ENCODE data around the gene IL23R.

Gene IL23R

DNA sequence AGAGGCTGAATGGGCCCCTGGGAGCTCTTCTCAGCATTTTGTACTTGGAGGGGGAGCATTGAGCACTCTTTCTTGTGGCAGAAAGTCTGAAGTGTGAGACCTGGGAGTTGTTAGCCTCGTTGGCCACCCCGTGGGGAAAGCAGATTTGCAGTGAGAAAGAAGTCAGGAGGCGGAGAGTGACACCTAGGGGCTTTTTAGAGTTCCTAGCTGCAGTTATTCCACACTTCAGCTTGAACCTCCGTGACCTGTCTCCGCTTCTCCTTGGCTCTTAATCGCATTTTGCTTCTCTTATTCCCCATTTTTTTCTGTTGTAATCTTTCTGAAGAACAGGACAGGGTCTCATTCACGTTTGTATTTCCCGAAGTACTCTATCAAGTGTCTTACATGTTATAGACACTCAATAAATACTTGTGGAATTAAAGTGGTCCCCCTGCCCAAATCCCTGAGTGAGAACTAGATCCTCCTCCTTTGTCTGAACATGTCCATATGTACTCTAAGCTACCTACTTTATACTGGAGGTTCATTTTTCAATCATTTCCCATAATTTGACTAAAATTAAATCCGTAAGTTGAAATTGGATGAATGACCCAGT, 17.0 kb upstream of the IL23R start:
- DNase-seq = no peak

DNA sequence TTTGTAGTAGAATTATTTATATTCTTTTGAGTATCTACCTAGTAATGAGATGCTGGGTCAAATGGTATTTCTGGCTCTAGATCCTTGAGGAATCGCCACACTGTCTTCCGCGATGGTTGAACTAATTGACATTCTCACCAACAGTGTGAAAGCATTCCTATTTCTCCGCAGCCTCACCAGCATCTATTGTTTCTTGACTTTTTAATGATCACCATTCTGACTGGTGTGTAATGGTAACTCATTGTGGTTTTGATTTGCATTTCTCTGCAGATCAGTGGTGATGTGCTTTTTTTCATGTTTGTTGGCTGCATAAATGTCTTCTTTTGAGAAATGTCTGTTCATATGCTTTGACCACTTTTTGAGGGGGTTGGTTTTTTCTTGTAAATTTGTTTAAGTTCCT, 15.3 kb upstream of the IL23R start:
- DNase-seq = no peak

DNA sequence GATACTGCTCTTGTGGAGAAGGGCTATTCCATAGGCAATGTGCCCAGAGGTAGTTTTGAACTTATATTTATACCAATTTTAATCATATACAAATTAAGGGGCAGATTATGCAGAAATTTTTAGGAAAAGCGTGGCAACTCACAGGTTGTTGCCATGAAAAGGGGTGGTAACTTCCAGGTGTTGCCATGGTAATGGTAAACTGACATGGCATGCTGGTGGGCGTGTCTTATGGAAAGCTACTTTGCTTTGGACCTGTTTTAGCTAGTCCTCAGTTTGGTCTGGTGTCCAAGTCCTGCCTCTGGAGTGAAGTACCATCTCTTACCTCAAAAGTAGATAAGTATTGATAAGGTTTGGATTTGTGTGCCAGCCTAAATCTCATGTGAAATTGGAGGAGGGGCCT, 7.9 kb upstream of the IL23R start:
- DNase-seq = no peak

DNA sequence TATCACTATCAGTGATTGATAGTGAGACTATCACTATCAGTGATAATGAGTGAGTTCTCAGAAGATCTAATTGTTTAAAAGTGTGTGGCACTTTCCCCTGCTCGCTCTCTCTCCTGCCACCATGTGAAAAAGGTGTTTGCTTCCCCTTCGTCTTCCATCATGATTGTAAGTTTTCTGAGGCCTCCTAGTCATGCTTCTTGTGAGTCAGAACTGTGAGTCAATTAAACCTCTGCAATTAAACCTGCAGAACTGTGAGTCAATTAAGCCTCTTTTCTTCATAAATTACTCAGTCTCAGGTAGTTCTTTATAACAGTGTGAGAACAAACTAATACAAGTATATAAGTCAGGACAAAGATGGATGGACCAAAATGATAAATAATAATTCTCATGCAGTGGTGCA, 7.0 kb upstream of the IL23R start:
- no peak for DNase-seq

DNA sequence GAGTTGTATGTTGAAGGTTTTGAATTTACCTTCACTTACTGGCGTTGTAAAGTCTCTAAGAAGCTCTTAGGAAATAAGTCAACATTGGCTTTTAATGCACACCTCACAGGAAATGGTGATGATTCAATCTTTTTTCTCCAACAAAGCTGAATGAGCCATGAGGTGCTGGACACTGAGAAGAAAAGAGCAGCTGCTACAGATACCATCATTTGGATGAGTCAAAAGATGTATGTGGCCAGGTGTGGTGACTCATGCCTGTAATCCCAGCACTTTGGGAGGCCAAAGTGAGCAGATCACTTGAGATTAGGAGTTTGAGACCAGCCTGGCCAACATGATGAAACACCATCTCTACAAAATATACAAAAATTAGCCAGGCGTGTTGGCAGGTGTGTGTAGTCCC, 3.3 kb upstream of the IL23R start:
- no peak for DNase-seq

DNA sequence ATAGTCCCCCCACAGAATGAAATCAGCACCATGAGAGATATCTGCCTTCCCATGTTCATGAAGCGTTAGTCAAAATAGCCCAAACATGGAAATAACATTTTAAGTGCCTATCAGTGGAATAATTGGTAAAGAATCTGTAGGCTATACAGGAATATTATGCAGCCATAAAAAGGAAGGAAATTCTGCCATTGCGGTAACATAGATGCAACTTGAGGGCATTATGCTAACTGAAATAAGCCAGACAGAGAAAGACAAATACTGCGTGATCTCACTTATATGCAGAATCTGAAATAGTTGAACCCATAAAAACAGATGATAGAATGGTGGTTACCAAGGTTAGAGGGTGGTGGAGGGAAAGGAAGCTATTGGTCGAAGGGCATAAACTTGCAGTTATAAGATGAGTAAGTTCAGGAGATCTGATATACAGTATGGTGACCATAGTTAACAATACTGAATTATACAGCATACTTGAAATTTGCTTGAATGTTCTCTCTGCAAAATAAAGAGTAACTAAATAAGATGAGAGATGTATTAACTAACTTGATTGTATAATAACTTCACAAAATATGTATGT, 699 bp upstream of the IL23R start:
- DNase-seq = no peak

DNA sequence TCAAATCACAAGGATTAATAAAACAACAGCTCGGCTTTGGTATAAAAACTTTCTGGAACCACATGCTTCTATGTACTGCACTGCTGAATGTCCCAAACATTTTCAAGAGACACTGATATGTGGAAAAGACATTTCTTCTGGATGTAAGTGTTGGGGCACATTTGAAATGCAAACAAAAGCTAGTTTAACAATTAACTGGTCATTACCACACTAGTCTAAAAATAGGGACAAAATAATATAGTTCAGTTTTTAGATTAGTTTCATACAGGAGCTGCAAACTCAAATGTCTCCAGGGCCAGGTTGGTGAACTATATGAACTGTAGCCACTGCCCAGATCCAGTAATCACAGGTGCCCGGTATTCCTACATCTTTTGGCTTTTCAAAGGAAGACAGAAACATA, 3.2 kb downstream of the IL23R start:
- no peak for DNase-seq

DNA sequence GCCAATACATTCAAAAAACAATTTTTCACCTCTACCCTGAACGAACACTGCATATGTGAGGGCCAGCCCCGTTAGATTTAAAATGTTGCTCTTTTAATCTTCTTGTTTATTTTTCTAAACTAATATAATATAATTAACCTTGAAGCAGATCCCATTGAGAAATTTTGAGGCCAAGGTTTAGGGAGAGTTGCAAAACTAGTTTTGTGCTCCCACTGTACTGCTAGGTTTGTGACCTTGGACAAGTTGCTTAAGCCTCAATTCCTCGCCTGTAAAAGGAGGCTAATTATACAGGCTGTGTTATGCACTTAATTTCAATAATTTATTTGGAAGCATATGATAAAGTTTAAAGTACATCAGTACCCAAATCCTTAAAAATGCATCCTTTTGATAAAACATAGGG, 3.7 kb downstream of the IL23R start:
- DNase-seq = no peak

DNA sequence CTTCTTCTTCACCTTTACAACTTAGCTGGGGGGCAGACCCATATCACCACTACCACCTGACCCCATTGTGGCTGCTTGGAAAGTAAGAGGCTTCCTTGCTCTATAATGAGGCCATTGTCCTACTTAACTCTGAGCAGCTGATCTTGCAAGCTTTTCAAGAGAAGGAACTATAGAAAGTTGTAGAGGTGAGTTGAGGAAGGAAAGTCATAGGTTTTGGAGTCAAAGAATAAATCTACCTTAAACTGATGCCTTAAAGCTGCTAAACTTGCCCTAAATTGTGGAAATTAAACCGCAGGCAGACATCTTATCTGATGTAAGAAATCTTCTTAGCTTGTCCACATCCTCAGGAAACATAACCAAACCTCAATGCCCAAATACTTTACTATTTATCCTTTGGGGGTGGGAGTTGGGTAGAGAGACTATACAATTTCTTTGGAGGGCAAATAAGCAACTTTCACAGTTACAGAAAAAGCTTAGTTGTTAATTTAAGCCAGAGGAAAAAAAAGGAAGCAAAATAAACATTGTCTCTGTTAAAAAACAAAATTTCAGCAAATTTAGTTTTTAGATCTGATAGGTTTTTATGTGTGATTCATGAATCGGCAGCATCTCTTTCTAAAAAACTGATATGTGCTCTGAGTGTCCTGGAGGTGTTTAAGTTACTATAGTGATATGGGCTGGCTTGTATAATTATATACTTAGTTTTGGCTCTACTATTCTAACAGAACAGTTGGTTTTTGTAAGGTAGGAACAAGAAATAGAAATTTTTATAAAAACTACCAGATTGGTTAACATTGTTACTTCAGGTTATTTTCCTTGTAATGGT, 4.7 kb downstream of the IL23R start:
- DNase-seq = no peak

DNA sequence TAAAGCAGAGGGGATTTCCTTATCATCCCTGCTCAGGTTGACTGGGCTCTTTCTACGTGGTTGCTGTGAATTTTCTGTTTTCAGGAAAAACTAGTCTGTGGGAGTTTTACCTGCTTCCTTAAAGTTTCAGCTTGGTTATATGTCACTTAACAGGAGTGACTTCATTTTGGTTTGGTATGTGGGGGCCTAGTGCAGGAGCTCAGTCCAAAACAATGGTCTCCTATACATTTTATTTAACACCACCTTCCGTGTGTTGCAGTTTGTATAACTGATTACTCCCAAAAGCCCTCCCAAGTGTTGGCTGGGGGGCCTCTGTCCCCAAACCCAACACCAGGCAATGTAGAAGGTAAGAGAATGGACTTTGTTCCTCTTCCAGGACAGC, 5.3 kb downstream of the IL23R start:
- no peak for DNase-seq

DNA sequence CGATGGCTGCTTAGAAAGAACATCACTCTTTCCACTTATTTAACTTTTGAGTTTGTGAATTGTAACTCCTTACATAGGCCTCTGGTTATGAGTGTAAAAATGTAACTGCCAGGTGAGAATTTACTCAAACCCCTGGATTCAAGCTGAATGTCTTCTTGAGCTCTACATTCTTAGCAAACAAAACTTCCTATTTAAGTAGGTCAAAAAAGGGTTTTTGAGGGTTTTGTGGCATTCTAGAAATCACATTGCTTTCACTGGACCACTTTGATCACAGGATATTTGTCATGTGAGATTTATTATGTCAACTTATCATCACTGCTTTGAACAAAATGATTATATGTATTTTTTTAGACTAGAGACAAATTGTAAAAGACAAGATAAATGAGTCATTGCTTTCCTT, 5.7 kb downstream of the IL23R start:
- no peak for DNase-seq

DNA sequence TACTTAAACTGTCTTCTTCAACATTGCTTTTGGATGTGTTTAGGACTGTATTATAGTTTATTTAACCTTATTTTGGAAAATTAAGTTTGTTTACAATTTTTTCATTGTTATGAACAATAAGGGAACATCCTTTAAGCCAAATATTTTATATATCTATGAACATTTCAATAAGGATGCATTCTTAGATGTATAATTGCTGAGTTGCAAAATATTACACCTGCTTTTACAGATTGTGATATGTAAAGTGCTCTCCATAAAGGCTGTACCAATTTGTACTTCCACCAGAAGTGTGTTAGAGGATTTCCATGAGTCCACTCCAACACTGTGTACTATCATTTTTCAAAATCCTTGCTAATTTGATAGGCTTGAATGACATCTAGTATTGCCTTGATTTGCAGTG, 7.7 kb downstream of the IL23R start:
- no peak for DNase-seq

DNA sequence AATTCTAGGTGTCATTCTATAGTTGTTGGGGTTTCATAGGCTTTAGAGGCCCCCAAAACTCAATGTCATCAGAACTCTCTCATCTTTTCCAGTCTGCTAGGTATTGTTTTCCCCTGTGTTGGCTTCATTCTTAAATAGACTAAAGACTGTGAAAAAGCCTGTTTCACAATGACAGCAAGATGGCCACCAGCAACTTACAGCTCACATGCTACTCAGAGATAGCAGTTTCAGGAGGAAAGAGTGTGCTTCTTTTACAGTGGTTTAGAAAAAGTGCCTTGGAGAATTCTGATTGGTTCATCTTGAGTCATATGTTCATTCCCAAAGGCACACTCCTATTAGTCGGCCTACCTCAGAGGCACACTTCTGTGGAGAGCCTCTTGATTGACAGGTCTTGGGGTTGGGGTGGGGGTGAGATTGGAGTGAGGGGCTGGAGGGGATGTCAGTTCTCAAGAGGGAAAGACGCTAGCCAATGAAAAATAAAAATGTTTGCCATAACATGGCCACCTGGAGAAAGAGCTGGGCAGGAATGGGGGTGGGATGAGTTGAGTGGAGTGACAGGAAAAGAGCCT, 8.5 kb downstream of the IL23R start:
- DNase-seq = no peak

DNA sequence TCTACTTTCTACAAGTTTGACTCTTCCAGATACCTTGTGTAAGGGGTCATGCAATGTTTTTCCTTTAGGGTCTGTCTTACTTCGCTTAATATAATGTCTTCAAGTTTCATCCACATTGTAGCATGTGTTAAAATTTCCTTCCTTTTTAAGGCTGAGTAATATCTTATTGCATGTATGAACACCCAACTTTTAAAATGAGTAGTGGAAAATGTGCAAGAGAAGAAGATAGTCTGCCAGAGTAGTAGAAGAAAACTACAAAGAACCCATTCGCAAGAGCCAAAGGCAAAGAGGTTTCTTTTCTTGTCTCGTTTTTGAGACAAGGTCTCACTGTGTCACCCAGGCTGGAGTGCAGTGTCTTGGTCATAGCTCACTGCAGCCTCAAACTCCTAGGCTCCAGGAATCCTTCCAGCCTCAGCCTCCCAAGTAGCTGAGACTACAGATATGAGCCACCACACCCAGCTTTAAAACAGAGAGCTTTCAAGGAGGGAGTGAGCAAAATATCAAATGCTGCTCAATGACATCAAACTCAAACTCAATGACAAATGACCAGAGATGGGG, 9.4 kb downstream of the IL23R start:
- no peak for DNase-seq

DNA sequence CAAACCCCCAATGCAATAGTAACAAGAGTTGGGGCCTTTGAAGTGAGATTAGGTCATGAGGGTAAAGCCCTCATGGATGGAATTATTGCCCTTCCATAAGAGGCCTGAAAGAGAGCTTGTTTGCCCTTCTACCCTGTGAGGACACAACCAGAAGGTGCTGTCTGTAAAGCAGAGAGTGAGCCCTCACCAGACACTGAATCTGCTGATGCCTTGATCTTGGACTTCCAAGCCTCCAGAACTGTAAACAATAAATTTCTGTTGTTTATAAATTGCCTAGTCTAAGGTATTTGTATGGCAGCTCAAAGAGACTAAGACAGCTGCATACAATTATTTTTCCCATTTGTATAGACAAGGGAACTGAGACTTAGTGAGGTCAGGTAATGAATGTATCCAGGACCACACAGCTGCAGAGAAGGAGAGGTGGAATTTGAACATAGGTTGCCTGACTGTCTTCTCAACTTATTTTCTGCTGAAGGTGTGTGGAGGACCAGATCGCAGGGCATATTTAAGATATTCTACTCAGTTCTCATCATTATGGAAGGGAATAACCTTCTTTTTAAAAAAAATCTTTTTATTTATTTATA, 18.7 kb downstream of the IL23R start:
- DNase-seq = no peak

DNA sequence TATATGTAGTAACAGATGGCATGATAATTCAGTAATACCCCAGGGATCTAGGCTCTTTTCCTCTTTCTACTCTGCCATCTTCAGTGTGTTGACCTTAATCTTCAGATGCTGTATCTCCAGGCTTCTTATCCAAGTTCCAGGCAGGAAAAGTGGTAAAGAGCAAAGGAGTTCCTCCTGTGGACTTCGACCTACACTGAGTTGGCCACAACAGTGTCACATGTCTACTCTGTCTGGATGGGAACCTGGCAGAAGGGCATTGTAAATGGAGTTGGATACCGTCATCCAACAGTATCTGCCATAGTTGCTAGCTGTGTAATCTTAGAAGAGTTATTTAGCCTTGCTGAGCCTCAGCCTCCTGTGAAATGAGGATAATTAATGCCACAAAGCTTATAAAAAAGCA, 21.9 kb downstream of the IL23R start:
- DNase-seq = no peak

DNA sequence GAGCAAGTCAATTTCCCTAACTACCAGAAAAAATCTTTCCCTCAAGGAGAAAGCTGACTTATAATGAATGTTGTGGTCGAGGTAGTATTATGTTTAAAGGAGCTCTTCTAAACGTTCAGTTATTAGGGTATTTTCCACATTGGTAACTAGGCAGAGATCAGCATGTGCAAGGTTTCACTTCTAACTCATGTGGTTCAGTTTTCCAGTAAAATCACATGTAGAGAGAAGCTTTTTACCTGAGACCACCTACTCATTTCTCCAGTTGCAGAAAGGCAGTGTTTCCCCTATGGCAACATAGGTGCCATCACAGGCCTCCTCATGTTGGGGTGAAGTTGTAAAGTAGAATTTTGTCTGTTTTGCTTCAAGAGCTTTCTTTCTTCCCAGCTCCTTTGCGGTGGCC, 23.7 kb downstream of the IL23R start:
- no peak for DNase-seq

DNA sequence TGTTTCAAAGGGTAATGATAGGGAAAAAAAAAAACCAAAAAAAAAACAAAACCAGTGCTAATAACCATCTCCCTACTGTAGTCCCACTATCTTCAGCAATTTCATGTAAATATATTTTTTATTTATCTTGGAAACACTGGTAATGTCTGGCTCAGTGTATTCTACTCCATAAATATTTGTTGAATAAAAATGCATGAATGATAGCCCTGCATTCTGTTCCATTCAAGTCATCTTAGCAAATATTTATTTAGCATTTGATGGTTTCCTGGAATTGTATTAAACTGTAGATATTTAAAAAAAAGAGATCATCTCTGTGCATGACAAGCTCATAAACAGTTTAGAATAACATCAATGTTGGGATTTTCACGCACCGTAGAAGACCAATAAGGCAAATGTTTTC, 24.2 kb downstream of the IL23R start:
- DNase-seq = no peak

DNA sequence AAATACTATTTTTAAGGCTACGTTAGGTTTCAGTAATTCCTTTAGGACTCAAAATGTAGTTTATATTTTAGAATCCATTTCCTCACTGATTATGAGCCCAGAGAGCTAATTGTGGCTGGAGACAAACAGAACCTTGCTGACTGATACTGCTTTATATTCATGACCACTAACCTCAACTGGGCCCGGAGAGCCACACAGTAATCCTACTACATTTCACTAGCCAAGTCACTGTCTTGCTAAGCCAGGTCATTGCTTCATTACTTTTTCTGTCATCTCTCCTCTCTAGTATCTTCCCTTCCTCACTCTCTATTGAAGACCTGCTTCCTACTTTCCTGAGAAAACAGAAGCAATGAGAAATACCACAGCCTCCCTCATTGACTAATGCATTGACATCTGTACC, 24.7 kb downstream of the IL23R start:
- no peak for DNase-seq

DNA sequence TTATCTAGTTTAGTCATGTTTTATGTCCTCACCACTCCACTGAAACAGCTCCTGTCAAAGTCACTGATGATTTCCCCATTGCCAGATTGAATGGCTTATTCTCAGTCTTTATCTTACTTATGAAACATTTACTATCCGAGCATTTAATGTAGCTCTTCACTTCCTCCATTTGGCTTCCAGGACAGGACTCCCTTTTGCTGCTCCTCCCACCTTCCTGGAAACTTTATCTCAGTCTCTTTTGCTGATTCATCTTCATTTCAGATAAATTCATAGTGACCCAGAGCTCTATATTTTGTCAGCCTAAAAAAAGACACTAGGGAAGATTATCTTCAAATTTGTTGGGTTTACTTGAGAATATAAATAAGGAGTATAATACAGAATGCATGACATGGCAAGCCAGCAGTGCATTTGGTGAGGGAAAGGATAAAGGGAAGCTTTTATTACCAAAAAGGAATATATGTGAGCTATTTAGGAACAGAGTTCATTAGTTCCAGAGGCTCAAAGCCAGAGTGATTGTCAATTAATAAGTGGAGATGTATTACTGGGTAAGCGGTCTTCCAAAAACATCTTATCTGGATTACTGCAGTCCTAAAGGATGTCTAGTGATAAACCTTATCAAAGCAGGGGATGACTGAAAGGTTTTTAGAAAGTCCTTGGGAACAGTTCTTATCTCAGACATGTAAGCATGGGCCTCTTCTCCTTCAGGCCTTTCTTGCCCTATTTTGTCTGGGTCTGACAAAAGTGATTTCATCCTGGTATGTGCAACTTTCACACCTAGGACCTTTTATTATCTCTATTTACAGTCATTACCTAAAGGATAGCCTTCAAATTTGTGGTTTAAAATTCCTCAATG, 25.6 kb downstream of the IL23R start:
- no peak for DNase-seq

DNA sequence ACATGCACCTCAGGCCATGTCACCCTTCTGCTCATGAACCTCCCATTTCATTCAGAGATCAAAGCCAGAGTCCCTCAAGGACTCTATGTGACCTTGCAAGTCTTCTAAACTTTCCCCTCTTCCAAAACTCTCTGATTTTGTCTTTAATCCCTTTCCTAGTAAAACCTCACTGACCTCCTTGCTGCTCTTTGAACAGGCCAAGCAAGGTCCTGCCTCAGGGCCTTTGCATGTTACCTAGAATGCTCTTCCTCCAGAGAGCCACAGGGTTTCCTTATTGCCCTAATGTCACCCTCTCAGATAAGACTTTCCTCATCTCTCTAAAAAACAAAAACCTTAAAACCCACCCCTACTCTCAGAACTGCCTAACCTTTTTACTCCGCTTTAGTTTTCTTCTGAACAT, 26.6 kb downstream of the IL23R start:
- DNase-seq = no peak

DNA sequence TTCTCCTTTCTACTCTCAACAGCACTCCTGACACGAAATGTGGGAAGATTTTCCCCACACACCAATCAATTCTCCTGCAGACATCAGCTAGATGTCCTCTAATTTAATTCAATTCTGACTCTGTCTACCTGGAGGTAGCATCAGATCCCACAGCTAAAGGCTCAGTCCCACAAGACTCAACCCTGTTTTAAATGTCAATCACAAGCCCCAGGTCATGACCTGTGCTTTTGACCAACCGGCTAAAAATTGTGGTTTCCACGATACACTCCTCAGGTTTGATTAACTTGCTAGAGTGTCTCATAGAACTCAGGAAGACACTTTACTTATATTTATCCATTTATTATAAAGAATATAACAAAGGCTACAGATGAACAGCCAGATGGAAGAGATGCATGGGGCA, 27.4 kb downstream of the IL23R start:
- DNase-seq = no peak
